GM12865 (cell line): ENCODE measurements around the gene SDC1.
"Not testable (repeated sequence)": the region's sequence is repeated elsewhere in the genome, so short reads cannot be mapped to it uniquely, and the experiment has no call there.

Experiments
- DNase-seq: peaks from one replicate; pipeline ENCODE4 v3.0.0; 2010; ENCODE audit warnings: low read depth
- H3K4me3 ChIP-seq: 2 replicates; pipeline ENCODE4 v1.5.1; 2011; ENCODE audit warnings: mild to moderate bottlenecking, low read depth, low read length, control low read depth
- CTCF ChIP-seq: IDR thresholded peaks from 2 replicates; pipeline ENCODE4 v1.5.1; 2011; ENCODE audit warnings: low read length, control low read depth, low read depth, inconsistent platforms; ENCODE audit not compliant: insufficient read depth; ENCODE audit errors: missing control alignments

The SDC1 gene, protein sequence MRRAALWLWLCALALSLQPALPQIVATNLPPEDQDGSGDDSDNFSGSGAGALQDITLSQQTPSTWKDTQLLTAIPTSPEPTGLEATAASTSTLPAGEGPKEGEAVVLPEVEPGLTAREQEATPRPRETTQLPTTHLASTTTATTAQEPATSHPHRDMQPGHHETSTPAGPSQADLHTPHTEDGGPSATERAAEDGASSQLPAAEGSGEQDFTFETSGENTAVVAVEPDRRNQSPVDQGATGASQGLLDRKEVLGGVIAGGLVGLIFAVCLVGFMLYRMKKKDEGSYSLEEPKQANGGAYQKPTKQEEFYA

GRCh38 chr2:20224716-20225293, at the start of gene SDC1:
Gene SDC1, minus strand, starts transcription at chr2:20225130. Its CDS starts 263 bp downstream, at chr2:20224867.
- no peak for TF ChIP-seq CTCF
- peak; percentile 37 for DNase-seq
- peak within 1 kb of the TSS; percentile 66 for H3K4me3 ChIP-seq

- no peak for DNase-seq
- H3K4me3 ChIP-seq = no peak overlapping the region
- TF ChIP-seq CTCF = no peak
Measured at GRCh38 chr2:20273042-20273441, 48.1 kb upstream of the SDC1 start.

DNA sequence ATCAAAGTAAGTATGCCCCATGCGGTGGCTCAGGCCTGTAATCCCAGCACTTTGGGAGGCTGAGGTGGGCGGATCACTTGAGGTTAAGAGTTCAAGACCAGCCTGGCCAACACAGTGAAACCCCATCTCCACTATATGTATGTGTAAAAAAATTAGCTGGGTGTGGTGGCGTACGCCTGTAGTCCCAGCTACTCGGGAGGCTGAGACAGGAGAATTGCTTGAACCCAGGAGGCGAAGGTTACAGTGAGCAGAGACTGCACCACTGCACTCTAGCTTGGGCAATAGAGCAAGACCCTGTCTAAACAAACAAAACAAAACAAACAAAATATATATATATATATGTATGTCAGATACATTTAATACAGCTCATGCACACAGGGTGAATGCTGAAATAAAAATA, 43.4 kb upstream of the SDC1 start:
- not testable (repeated sequence) for H3K4me3 ChIP-seq, DNase-seq

DNA sequence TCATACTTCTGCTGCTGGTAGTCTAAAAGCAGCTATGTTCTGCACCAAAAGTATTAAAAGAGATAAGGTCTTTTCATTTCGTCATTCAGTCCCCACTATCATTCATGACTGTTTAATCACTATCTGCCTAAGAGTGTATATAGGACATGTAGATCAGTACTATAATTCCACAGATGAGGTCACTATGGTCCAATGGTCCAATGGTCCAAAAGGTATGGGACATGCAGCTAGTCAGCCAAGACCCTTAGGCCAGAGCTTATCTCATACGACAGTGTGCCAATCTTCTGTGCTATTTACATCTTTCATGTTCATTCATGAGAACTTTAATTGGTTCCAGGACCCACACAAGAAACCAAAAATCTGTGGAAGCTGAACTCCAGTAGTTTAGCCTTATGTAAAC, 42.6 kb upstream of the SDC1 start:
- no peak for TF ChIP-seq CTCF
- H3K4me3 ChIP-seq = no peak overlapping the region
- DNase-seq = no peak

GRCh38 chr2:20264629-20265028, 39.7 kb upstream of the SDC1 start:
- H3K4me3 ChIP-seq = no peak overlapping the region
- DNase-seq = no peak
- no peak for TF ChIP-seq CTCF

DNA sequence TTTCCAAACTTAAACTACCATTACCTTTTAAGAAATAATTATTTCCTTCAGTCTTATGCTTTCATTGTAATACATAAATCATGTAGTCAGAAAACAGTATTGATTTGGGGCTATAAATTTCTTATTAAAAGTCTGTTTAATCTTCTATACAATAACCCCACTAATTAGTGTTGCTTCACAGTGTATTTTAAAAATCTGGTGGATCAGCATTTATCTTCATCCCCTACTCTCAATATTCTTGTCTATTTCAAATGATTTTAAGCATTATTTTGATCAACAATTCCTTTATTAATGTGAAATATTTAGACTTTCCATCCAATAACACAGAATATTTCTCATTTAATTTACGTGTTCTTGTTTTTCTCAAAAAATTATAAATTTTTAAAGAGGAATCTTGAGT, 32.5 kb upstream of the SDC1 start:
- no peak overlapping the region for H3K4me3 ChIP-seq
- DNase-seq = no peak
- TF ChIP-seq CTCF = no peak

- no peak for DNase-seq
- no peak overlapping the region for H3K4me3 ChIP-seq
- TF ChIP-seq CTCF = no peak
Measured at GRCh38 chr2:20254731-20255130, 29.8 kb upstream of the SDC1 start.
